Renal pelvis (tissue), 4 donors: ENCODE results near the gene ARRB1. TPM values are rescaled to one million over a fixed set of nuclear protein-coding genes. Genes with fewer than 3 reads are reported as not detected.

Experiments
- DNase-seq: peaks from one replicate; pipeline ENCODE4 v3.0.0-alpha.2; 2013
- polyA plus RNA-seq, 3 donors: library from polyadenylated mRNA; unstranded; fragments of 120-200 nt; gene quantifications; one replicate each; pipeline ENCODE4 v1.2.1, GENCODE V29; 2013; ENCODE audit not compliant: insufficient read length in 3 of 3

The ARRB1 gene
- polyA plus RNA-seq, 3 donors: 22.7 to 27.8 (median 24.7) TPM

GRCh38 chr11:75302371-75302770, 49.1 kb downstream of the ARRB1 start:
- no peak for DNase-seq

DNA sequence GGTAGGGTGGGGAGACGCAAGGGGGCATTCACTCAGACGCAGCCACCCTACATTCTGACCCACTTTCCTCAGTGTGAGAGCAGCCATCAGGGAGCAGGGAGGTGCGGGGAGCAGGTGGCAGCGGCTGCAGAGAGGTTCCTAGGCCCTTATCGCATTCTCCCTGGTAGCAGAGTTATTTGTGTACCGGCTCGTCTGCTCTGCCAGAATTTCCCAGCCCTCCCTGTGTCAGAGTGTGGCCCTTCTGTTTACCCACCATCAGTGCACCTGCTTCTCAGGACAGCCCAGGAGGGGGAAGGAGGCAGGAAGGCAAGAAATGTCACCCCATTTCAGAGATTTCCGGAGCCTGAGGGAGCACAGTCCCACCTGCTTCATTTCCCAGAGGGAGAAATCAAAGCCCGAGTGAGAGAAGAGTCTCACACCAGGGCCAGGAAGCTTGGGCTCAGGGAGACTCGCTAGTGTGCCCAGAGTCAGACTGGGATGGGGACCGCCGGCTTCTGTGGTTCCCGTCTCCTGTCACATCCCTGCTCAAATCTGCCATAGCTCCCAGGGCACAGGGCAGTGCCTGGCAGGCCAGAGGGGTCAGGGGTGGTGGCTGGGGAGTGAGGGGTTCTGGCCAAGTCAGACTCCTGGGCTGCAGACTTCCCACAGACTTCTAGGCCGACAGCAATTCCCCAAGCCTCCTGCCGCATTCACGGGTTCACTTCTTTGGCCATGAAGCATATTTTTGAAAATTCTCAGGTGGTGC, 49.7 kb downstream of the ARRB1 start:
- DNase-seq: no peak

DNA sequence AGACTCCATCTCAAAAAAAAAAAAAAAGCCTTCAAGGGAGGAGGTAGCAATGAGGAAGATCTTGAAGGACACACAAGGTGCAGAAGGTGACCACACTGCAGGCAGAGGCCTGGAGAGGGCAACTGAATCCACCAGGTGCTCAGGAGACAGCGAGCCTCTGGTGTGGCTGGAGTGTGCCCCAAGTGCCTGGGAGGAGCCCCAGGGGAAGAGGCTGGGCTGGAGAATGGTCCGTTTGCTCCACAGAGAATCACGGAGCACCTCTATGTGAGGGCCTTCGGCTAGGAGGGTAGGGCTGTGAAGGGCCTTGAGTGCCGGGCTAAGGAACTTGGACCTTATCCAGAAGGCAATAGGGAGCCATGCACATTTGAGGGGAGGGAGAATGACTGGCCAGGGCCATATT, 50.3 kb downstream of the ARRB1 start:
- DNase-seq: no peak

- no peak for DNase-seq
These were observed 52.5 kb downstream of the ARRB1 start for GRCh38 chr11:75298976-75299260.

DNA sequence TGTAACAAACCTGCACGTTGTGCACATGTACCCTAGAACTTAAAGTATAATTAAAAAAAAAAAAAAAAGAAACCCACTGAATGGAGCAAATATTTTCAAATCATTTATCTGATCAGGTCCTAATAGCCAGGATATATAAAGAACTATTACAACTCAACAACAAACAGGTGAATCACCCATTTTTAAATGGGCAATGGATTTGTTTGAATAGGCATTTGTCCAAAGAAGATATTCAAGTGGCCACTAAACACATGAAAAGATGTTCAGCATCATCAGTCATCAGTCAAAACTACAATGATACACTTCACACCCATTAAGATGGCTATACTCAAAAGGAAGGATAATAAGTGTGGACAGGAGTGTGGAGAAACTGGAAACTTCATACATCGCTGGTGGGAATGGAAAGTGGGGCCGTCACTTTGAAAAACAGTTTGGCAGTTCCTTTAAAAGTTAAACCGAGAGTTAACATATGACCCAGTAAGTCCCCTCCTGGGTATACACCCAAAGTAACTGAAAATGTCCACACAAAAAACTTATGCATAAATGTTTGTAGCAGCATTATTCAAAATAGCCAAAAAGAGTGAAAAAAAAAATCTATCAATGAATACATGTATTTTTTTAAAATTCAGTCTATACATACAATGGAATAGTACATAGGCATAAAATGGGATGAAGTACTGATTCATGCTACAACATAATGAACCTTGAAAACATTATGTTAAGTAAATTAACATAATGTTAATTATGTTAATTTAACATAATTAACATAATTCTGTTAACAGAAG, 53.1 kb downstream of the ARRB1 start:
- DNase-seq: no peak

GRCh38 chr11:75293903-75294302, 57.6 kb downstream of the ARRB1 start:
- DNase-seq: no peak

DNA sequence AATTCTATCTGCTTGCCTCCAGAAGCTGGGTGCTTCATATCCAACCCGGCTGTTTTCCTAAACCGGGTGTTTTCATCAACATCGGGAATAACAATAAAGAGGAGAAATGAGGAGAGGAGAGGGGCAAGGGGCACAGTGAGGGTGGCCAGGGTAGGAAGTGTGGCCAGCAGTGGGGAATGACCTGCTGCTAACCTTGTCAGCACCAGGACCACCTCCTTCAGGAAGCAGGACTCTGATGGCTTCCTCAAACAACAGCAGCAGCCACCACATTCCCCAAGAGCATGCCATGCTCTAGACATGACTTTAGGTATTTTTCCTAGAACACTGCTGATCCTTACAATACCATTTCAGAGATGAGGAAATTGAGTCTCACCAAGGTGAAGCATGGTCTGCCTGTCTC, 58.5 kb downstream of the ARRB1 start:
- DNase-seq: no peak

DNA sequence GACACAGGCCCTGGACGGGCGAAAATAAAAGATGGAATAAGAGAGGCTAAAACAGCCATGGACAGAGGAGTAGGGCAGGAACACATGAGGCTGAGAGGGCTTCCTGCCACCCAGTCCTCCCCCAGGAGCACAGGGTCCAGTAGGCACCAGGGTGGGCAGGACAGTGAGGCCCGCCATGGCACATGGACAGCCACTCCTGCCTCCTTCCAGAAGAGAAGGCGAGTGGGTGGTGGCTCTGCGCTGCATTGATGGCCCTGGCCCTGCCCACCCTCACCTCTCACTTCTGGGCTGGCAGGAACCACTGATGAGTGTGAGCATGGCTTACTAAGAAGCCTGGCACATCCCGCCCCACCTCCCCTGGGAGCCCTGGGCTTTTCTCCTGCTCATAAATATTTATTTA, 59.7 kb downstream of the ARRB1 start:
- DNase-seq: no peak

DNA sequence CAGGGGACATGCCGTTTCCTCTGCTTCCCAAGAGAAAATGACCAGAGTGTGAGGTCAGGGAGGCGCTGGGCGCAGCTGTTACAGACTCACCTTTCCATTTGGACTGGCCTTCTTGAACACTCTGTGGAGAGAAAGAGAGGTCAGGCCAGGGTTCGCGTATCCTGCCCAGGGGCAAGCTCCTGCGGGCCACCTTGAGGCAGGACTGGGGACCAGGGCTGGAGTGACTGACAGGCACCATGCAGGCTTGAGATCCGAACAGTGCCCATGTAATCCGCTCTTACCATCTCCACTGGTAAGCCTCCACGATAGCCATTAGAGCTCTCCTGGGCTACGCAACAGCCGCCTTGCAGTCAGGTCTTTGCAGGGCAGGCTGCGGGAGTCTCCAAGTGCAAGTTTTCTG, 61.5 kb downstream of the ARRB1 start:
- DNase-seq: no peak

DNA sequence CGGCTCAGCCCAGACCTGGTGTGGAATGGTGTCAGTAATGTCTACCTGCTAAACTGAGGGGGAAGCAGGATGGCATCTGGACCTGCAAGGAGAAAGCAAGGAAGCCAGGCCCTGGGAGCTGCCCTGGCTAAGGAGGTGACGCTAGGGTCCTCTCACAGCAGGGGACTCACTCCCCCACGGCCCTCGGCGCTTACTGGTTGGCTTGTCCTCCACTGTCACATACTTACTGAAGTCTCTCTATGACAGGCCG, 62.0 kb downstream of the ARRB1 start:
- DNase-seq: no peak

DNA sequence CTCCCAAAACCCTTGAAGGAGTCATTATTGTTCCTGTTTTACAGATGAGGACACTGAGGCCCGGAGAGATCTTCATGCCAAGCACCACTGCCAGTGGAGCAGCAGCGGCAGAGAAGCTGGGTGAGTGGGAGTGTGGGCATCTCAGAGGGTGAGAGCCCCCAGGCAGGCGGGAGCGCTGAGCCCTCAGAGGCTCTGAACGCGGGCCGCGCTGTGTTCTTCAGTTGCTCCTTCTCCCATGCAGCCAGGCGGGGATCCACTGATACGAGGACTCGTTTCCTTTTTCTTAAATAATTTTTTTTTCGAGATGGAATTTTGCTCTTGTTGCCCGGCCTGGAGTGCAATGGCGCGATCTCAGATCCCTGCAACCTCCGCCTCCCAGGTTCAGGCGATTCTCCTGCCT, 63.9 kb downstream of the ARRB1 start:
- no peak for DNase-seq

GRCh38 chr11:75286826-75287465, 64.5 kb downstream of the ARRB1 start:
- no peak for DNase-seq

DNA sequence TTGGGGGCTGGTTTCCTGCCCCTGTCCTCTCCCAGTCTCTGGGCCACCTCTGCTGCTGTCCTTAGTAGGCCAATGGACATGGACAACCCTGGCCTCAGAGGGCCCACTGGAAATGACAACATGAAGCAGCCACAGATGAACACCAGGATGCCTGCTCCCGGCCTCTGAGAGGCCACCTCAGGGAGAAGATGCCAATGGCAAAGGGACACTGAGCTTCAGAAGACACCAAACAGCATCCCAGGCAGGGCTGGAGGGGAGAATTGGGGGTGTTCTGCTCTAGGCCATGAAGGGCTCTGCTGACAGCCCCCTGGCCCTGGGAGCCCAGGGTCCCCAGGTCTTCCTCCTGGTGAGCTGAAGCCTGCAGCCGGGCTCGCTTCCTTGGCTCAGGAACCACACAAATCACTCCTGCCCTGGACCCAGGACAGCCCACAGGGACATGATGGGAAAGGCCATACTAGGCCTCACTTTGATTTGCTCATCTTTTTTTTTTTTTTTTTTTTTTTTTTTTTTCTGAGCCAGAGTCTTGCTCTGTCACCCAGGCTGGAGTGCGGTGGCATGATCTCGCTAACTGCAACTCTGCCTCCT, 65.6 kb downstream of the ARRB1 start:
- DNase-seq: no peak

- no peak for DNase-seq
These were observed 68.0 kb downstream of the ARRB1 start for GRCh38 chr11:75283391-75283931.

DNA sequence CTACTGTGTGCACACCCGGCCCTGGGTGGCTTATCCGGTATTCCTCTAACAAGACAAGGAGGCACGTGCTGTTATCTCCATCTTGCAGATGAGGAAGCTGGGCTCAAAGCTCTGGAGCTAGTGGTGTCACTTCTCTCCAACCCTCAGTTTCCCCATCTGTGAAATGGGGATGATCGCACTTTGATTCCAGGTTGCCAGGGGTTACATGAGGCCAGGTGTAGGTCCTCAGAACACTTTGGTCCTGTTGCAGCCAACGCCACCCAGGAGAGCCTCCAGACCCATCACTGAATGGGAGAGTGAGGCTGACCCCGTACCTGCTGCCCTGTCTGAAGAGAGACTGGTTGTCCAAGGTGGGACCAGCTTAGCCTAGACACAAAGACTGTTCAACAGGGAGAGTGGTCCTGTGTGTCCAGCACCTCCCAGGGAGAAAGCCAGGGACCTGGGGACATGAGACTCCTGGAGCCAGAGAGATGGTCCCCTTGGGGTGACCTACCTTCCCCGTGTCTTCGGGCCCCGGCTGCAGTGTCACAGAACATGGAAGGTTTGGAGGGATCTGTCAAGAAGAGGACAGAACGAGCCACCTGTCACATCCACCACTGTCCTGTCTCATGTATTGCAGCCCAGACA, 69.9 kb downstream of the ARRB1 start:
- DNase-seq: no peak

DNA sequence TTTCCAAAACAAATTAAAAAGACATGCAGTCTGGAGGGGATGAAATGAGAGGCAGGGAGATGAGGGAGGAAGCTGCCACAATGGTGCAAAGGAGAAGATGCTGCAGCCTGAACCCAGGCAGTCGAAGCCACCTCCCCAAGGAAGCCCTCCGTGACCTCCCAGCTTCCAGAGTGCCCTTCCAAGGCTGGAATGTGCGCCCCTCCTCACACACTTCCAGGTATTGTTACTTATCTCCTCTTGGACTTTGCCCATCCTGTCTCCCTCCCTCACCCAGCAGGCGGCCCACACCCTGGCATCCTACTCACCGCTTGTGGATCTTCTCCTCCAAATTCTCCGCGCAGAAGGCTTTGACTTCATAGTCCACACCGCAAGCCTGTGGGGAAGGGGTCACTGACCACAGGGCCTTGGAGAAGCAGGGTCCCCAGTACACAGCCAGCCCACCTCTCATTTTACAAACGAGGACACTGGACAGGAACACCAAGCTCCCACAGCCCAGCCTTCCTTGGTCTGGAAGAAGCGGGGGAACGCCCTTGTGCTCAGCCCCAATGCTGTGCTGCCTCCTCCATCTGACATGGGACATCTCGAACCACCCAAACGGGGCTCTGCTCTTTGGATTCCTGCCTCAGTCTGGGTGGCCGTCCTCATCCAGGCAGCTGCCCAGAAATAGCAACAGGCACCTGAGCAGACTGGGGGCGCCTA, 70.5 kb downstream of the ARRB1 start:
- DNase-seq: no peak

DNA sequence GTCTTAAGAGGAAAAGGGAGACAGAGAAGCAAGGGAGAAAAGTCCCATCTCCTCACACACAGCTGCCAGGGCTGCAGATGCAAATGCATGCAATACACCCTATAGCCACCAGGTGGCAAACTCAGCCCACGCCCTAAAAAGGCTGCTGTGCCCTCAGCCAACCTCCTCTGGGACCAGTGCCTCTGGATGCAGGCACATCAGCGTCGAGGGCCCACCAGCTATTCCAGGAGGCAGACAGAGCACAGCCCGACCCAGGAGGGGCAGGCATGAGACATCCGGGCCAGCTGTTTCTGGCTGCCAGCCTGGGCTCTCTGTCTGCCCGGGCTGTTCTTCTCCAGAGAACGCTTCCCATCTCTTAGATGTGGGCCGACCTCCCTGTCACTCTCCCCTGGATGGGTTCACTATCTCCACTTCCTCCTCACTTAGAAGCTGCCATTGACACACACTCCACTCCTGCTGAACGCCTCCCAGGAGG, 71.2 kb downstream of the ARRB1 start:
- DNase-seq: peak; percentile 62

- DNase-seq: no peak
These were observed 72.2 kb downstream of the ARRB1 start for GRCh38 chr11:75279273-75279672.

DNA sequence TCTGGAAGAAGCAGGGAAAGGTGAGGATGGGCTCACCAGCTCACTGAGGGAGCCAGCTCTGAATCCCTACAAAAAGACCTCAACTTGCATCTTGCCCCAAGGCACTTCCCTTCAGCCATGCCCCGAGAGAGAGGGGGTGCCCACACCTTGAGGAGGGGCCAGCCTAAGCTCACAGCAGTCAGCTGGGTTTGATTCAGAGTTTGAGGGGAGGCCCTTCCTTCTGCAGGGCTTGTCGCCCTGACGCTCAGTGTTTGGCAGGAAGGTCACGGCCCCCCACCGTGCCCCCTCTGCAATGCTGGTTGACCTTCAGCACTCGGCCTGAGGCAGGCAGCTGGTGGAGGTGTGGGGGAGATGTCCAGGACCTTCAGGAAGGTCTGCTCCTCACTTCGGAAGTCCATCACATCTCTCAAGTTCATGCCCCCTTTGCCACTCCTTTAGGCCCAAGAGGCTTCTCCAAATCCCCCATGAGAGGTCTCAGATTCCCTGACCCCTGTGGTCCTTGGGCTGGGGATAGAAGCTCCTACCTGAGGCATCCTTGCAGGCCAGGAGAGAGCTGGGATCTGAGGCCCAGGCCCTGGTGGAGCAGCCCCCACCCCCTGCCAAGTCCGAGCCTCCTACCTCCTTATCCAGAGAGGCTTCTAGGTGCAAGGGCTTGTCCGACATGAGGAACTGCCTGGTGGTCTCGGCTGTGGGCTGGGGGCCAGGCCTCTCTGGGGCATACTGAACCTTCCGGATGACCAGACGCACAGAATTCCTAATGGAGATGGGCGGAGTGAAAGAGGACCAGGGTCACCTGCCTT, 73.3 kb downstream of the ARRB1 start:
- DNase-seq: no peak

DNA sequence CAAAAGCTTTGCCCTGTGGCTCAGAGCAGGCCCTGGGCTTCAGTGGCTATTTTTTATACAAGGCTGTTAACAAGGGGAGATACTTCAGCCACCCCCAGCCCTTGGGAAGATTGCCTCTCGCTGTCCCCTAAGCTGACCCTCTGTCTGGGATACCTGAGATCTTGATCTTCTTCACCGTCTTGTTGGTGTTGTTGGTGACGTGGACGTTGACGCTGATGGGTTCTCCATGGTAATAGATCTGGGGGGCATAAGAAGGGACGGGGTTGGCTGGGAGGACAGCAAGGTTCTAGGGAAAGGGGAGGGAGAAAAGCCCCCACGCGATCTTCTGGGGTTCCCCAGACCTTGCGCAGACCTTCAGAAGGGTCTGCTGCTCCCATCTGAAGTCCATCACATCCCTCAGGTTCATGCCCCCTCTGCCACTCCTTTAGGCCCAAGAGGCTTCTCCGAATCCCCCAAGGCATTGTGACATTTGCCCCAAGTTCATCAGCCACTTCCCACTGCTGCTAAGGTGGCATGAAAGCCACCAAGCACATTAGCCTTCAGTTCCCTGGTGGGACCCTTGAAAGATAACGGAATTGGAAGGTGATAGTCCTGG, 74.2 kb downstream of the ARRB1 start:
- no peak for DNase-seq
